Upper lobe of left lung (tissue), 4 donors: ENCODE data around the gene FAM163A.

ENCODE experiments used
- EP300 ChIP-seq, 4 donors: sonication (generic); formaldehyde crosslinking; IDR thresholded peaks; one replicate each; pipeline ENCODE4 v1.5.1; 2017; ENCODE audit warnings: antibody characterized with exemption in 4 of 4, control low read depth in 2 of 4
- POLR2A ChIP-seq, 4 donors: fragments of 450-650 bp; IDR thresholded peaks; one replicate each; pipeline ENCODE4 v1.5.1; 2016 to 2017; ENCODE audit warnings: antibody characterized with exemption in 4 of 4, mild to moderate bottlenecking in 2 of 4
- POLR2AphosphoS5 ChIP-seq, 2 donors: sonication (generic); formaldehyde crosslinking; IDR thresholded peaks; one replicate each; pipeline ENCODE4 v1.5.1; 2017; ENCODE audit warnings: antibody characterized with exemption in 2 of 2
- TF ChIP-seq, protein P1 (sequence below), 6 experiments: fragments of 450-650 bp in 4 of 6; fragments of 200-600 bp in 2 of 6; sonication (generic) in 2 of 6; IDR thresholded peaks; one replicate each; pipeline ENCODE4 v1.5.1; 2016 to 2019; ENCODE audit warnings: antibody characterized with exemption in 6 of 6

DNA sequence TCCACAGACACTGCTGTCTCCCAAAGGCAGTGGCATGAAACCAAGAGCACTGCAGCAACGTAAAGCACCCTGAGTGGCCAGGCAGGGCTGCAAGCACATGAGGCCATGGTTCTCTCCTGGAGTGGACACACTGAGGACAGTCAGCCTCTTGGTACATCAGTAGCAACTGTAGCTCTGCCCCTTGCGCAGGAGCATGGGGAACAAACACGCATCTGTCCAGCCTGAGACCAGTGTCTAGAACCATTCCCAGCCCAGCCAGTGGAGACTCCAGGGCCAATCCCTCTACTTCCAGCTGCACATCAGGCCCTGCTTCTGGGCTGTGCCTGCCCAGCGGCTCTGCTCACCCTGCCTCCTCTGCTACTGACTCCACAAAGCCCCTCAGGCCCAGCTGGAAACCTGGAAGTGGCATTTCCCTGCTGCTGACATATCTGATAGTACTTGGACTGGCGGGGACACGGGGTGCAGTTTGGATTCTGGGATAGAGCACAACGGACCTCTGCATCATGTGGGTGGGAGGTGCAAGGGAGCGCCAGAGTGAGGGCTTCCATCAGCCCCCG is 85.5 kb downstream of the FAM163A start:
- TF ChIP-seq, protein P1, sequence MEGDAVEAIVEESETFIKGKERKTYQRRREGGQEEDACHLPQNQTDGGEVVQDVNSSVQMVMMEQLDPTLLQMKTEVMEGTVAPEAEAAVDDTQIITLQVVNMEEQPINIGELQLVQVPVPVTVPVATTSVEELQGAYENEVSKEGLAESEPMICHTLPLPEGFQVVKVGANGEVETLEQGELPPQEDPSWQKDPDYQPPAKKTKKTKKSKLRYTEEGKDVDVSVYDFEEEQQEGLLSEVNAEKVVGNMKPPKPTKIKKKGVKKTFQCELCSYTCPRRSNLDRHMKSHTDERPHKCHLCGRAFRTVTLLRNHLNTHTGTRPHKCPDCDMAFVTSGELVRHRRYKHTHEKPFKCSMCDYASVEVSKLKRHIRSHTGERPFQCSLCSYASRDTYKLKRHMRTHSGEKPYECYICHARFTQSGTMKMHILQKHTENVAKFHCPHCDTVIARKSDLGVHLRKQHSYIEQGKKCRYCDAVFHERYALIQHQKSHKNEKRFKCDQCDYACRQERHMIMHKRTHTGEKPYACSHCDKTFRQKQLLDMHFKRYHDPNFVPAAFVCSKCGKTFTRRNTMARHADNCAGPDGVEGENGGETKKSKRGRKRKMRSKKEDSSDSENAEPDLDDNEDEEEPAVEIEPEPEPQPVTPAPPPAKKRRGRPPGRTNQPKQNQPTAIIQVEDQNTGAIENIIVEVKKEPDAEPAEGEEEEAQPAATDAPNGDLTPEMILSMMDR (IDR thresholded peaks at IDR 0.05), result no peak
- TF ChIP-seq POLR2A (IDR thresholded peaks at IDR 0.05), result no peak
- no peak for TF ChIP-seq EP300 (IDR thresholded peaks at IDR 0.05)
- no peak for TF ChIP-seq POLR2AphosphoS5 (IDR thresholded peaks at IDR 0.05)
